ENCODE measurements around the gene EPHB1.

The EPHB1 gene

DNA sequence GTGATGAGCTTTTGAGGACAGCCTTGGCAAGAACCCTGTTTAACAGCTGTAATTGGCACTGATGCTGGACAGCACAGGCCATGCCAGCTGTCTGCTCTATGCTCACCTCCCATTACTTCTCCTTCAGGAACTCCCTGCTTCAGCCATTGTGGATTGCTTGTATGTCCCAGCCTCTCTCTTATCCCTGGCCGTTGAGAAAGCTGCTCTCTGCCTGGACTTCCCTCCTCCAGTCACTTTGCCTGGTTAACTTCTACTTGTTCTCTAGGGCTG is 444.5 kb downstream of the EPHB1 start:
- TF ChIP-seq, protein P1, sequence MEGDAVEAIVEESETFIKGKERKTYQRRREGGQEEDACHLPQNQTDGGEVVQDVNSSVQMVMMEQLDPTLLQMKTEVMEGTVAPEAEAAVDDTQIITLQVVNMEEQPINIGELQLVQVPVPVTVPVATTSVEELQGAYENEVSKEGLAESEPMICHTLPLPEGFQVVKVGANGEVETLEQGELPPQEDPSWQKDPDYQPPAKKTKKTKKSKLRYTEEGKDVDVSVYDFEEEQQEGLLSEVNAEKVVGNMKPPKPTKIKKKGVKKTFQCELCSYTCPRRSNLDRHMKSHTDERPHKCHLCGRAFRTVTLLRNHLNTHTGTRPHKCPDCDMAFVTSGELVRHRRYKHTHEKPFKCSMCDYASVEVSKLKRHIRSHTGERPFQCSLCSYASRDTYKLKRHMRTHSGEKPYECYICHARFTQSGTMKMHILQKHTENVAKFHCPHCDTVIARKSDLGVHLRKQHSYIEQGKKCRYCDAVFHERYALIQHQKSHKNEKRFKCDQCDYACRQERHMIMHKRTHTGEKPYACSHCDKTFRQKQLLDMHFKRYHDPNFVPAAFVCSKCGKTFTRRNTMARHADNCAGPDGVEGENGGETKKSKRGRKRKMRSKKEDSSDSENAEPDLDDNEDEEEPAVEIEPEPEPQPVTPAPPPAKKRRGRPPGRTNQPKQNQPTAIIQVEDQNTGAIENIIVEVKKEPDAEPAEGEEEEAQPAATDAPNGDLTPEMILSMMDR (conservative IDR thresholded peaks at IDR 0.05; ENCODE audit: control insufficient read depth, insufficient read depth, low read depth, low read length) = no peak
- no peak for DNase-seq (ENCODE audit: low read depth)
- no peak overlapping the region for H3K4me3 ChIP-seq (ENCODE audit: control insufficient read depth, low read depth, low read length)

DNA sequence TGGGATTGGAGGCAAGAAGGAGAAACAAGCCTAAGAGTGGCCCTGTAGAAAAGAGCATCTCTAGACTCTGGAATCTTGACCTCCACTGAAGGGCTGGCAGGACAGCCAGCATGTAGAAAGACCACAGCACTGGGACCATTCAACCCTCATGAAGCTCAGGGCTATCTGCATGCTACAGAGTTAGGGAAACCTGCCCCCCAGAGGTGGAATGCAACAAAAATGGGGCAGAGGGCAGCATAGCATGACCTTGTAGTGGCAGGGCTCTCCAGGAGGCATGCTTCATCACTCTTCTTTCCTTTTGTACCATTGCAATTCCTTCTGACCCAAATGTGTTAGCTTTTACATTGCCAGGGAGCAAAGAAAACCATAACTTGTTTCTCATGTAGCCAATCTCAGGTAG is 445.4 kb downstream of the EPHB1 start:
- TF ChIP-seq, protein P1 (conservative IDR thresholded peaks at IDR 0.05; ENCODE audit: control insufficient read depth, insufficient read depth, low read depth, low read length) = no peak
- peak; percentile 7 for DNase-seq (ENCODE audit: low read depth)
- H3K4me3 ChIP-seq (ENCODE audit: control insufficient read depth, low read depth, low read length) = no peak overlapping the region

DNA sequence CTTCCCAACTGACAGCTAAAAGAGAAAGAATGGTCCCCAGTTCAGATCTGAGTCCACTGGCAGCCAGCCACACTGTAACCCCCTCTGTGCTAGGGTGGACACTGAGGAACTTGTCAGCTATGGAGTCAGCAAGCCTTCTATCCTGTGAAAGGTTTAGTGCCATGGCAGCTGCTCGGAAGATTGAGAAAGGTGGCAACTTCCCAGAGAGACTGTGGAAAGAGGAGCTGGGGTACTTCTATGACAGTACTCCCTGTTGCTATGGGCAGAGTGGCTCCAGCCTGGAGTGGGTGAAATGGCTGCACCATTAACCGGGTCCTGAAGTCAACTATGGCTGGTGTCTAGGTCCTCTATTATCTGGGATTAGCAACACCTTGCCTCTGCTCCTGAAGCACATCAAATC is 447.2 kb downstream of the EPHB1 start:
- TF ChIP-seq, protein P1 (conservative IDR thresholded peaks at IDR 0.05; ENCODE audit: control insufficient read depth, insufficient read depth, low read depth, low read length) = no peak
- no peak overlapping the region for H3K4me3 ChIP-seq (ENCODE audit: control insufficient read depth, low read depth, low read length)

DNA sequence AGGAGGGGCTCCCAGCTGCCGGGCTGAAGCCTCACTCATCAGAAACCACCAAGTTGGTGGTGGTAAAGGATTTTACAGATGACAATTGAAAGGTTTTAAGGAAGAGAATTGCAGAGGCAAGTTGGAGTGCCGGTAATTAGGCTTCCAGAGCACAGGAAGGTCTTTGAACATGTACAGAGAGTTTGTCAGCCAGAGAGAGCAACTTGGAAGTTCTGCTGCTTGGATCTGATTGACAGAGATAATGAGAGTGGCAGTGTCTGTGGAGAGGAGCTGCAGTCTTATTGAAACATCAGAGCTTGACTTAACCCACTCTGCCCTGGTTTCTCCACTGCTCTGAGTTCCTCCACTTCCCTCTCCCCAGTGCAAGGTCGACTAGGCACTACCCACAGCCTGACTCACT is 448.6 kb downstream of the EPHB1 start:
- TF ChIP-seq, protein P1 (conservative IDR thresholded peaks at IDR 0.05; ENCODE audit: control insufficient read depth, insufficient read depth, low read depth, low read length) = no peak
- no peak for DNase-seq (ENCODE audit: low read depth)
- H3K4me3 ChIP-seq (ENCODE audit: control insufficient read depth, low read depth, low read length) = no peak overlapping the region

More for the DNA sequence above, 447.2 kb downstream of the EPHB1 start:
- no peak for DNase-seq (ENCODE audit: low read depth)

DNA sequence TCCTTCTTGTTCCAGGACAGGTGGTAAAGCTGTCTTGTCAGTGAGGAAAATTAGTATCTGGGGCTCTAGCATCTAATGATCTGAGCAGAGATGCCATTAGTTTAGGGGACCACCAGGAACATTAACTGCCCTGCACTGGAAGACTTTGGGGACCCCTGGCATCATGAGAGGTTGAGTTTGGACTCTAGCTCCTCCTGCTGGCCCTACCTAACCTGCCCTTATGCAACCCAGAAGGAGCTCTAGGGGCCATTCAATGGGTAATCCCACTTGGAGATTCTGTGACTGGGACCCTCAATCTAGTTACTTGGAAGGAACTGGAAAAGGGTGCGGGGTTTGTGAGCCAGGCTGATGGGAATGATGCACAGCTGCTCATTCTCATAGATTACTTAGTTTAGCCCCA is 451.0 kb downstream of the EPHB1 start:
- TF ChIP-seq, protein P1 (conservative IDR thresholded peaks at IDR 0.05; ENCODE audit: control insufficient read depth, insufficient read depth, low read depth, low read length) = no peak
- H3K4me3 ChIP-seq (ENCODE audit: control insufficient read depth, low read depth, low read length) = no peak overlapping the region
- DNase-seq (ENCODE audit: low read depth) = no peak

DNA sequence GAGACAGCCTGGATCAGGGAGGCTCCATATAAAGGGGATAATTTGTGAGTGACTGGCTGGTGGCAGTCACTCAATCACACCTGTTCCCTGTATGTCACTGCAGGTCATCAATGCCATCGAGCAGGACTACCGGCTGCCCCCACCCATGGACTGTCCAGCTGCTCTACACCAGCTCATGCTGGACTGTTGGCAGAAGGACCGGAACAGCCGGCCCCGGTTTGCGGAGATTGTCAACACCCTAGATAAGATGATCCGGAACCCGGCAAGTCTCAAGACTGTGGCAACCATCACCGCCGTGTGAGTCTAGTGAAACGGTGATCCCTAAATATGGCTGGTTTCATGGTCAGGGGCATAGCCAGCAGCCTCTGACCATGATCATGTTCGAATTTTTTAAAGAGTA is 453.2 kb downstream of the EPHB1 start:
- no peak for DNase-seq (ENCODE audit: low read depth)
- TF ChIP-seq, protein P1 (conservative IDR thresholded peaks at IDR 0.05; ENCODE audit: control insufficient read depth, insufficient read depth, low read depth, low read length) = no peak

DNA sequence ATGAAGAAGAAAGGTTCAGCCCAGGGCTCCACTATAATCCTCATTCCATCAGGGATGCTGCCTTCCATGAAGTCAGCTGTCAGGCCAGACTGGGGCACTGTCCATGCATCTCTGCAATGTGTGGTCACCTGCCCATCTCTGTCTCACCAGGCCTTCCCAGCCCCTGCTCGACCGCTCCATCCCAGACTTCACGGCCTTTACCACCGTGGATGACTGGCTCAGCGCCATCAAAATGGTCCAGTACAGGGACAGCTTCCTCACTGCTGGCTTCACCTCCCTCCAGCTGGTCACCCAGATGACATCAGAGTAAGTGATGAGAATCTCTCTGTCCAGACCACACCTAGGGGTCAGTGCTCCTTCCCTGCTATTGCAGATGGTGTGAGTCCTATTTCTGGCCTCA is 454.1 kb downstream of the EPHB1 start:
- no peak for DNase-seq (ENCODE audit: low read depth)
- no peak overlapping the region for H3K4me3 ChIP-seq (ENCODE audit: control insufficient read depth, low read depth, low read length)
- TF ChIP-seq, protein P1 (conservative IDR thresholded peaks at IDR 0.05; ENCODE audit: control insufficient read depth, insufficient read depth, low read depth, low read length) = no peak

More for the DNA sequence above, 453.2 kb downstream of the EPHB1 start:
- H3K4me3 ChIP-seq (ENCODE audit: control insufficient read depth, low read depth, low read length) = no peak overlapping the region

All from fibroblast of mammary gland (primary cell).